Islet of Langerhans (tissue), 1 donor: ENCODE data around the gene COL25A1.

Source experiments
- FAIRE-seq: peaks from one replicate; lab custom pipeline; 2011; peaks lifted over from hg19 to GRCh38; lab: Jason Lieb, UNC

Gene COL25A1

GRCh38 chr4:108811486-108811885 is 491.0 kb downstream of the COL25A1 start:
- FAIRE-seq: no peak

- FAIRE-seq: no peak
Measured at GRCh38 chr4:108810087-108810486, 492.4 kb downstream of the COL25A1 start.

GRCh38 chr4:108804648-108805273 is 497.7 kb downstream of the COL25A1 start:
- no peak for FAIRE-seq

- no peak for FAIRE-seq
Measured at GRCh38 chr4:108799306-108799705, 503.2 kb downstream of the COL25A1 start.

- FAIRE-seq: no peak
Measured at GRCh38 chr4:108796173-108796572, 506.3 kb downstream of the COL25A1 start.

GRCh38 chr4:108795733-108796132 is 506.7 kb downstream of the COL25A1 start:
- FAIRE-seq: no peak

GRCh38 chr4:108794136-108794535 is 508.3 kb downstream of the COL25A1 start:
- no peak for FAIRE-seq

- FAIRE-seq: no peak
Measured at GRCh38 chr4:108793415-108793814, 509.0 kb downstream of the COL25A1 start.

GRCh38 chr4:108788731-108789130 is 513.7 kb downstream of the COL25A1 start:
- no peak for FAIRE-seq

GRCh38 chr4:108787724-108788123 is 514.7 kb downstream of the COL25A1 start:
- FAIRE-seq: no peak

GRCh38 chr4:108787106-108787505 is 515.4 kb downstream of the COL25A1 start:
- no peak for FAIRE-seq

GRCh38 chr4:108786351-108786750 is 516.1 kb downstream of the COL25A1 start:
- FAIRE-seq: no peak

GRCh38 chr4:108783665-108784463 is 518.6 kb downstream of the COL25A1 start:
- FAIRE-seq: no peak

- no peak for FAIRE-seq
Measured at GRCh38 chr4:108779958-108780357, 522.5 kb downstream of the COL25A1 start.

- no peak for FAIRE-seq
Measured at GRCh38 chr4:108777388-108777787, 525.1 kb downstream of the COL25A1 start.

GRCh38 chr4:108775921-108776320 is 526.5 kb downstream of the COL25A1 start:
- no peak for FAIRE-seq

GRCh38 chr4:108774809-108775530 is 527.5 kb downstream of the COL25A1 start:
- no peak for FAIRE-seq

- no peak for FAIRE-seq
Measured at GRCh38 chr4:108772402-108772801, 530.1 kb downstream of the COL25A1 start.

GRCh38 chr4:108766058-108766457 is 536.4 kb downstream of the COL25A1 start:
- FAIRE-seq: no peak

GRCh38 chr4:108763986-108764385 is 538.5 kb downstream of the COL25A1 start:
- no peak for FAIRE-seq

GRCh38 chr4:108763226-108763593 is 539.2 kb downstream of the COL25A1 start:
- FAIRE-seq: no peak

GRCh38 chr4:108762559-108763225 is 539.8 kb downstream of the COL25A1 start, which contains the start of gene ETNPPL:
Gene ETNPPL, minus strand, starts transcription at chr4:108763053. Its CDS starts 155 bp downstream, at chr4:108762898.
- FAIRE-seq: no peak
